ENCODE data around the gene SLC35F6. TPM values are rescaled to one million over a fixed set of nuclear protein-coding genes. Genes with fewer than 3 reads are reported as not detected.
A peak's percentile ranks its signal among the peaks of the same experiment; 100 is the strongest.
"Not testable (repeated sequence)": the region's sequence is repeated elsewhere in the genome, so short reads cannot be mapped to it uniquely, and the experiment has no call there.

The SLC35F6 gene
- total and polyA plus RNA-seq, 4 donors: 21.1 to 23.8 (median 23.3) TPM

DNA sequence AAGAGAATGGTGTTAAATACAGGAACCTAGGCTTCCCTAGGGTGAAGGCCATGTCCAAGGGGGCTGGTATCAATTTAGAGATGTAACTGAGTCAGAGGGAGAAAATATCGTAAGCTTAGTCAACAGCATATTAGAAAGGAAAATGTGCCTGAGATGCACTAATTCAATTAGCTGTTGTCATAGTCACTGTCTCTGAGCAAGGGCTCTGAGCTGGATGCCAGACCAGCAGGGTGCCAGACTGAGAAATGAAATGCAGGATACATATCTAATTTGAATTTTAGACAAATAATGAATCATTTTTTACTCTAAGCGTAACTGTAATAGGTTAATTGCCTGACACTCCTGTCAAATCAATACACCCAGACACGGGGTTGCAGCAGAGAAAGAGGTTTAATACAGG is 11.4 kb upstream of the SLC35F6 start:
- no peaks in the 10 kb centered on the region for H3K9me3 ChIP-seq (ENCODE audit: control insufficient read depth, insufficient read depth, low read length)
- WGBS (ENCODE audit: insufficient coverage): no CpG with 5 or more reads among the region's 3 CpGs
- peak in 2 of 6 donors; percentile 48 to 83 for DNase-seq (ENCODE audit: low read depth in 4 of 6, low spot score in 6 of 6)

DNA sequence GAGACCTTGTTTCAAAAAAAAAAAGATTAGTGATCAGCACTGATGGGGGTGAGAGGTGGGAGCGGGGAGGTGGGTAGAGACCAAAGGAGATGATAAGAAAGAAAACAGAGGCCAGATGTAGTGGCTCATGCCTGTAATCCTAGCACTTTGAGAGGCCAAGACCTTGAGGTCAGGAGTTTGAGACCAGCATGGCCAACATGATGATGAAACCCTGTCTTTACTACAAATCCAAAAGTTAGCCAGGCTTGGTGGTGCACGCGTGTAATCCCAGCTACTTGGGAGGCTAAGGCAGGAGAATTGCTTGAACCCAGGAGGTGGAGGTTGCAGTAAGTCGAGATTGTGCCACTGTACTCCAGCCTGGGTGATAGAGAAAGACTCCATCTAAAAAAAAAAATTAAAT is 9.5 kb upstream of the SLC35F6 start:
- 100% methylated on average over 3 of the region's 4 CpGs for WGBS (ENCODE audit: insufficient coverage)
- DNase-seq (ENCODE audit: low read depth in 4 of 6, low spot score in 6 of 6): no peak
- Histone ChIP-seq H3K36me3 (ENCODE audit: control insufficient read depth, insufficient read depth, low read length) (no peaks in the 10 kb centered on the region), H3K9me3 (ENCODE audit: control insufficient read depth, insufficient read depth, low read length) (no peaks in the 10 kb centered on the region), H3K4me3 (ENCODE audit: low read depth, low read length) (no peak overlapping the region), H3K27ac (ENCODE audit: low read depth, low read length) (no peak overlapping the region), H3K27me3 (ENCODE audit: control insufficient read depth, insufficient read depth, low read length) (no peaks in the 10 kb centered on the region), H3K4me1 (ENCODE audit: control insufficient read depth, insufficient read depth, low read length) (no peaks in the 10 kb centered on the region)

More for the DNA sequence above, 11.4 kb upstream of the SLC35F6 start:
- Histone ChIP-seq H3K4me1 (ENCODE audit: control insufficient read depth, insufficient read depth, low read length) (no peaks in the 10 kb centered on the region), H3K4me3 (ENCODE audit: low read depth, low read length) (no peak overlapping the region), H3K27ac (ENCODE audit: low read depth, low read length) (no peak overlapping the region), H3K36me3 (ENCODE audit: control insufficient read depth, insufficient read depth, low read length) (no peaks in the 10 kb centered on the region), H3K27me3 (ENCODE audit: control insufficient read depth, insufficient read depth, low read length) (no peaks in the 10 kb centered on the region)

GRCh38 chr2:26754972-26755670 is 9.0 kb upstream of the SLC35F6 start:
- H3K36me3 ChIP-seq (ENCODE audit: control insufficient read depth, insufficient read depth, low read length): no peaks in the 10 kb centered on the region
- WGBS (ENCODE audit: insufficient coverage): 56% methylated on average over 3 of the region's 4 CpGs
- H3K4me3 ChIP-seq (ENCODE audit: low read depth, low read length): no peak overlapping the region
- H3K27me3 ChIP-seq (ENCODE audit: control insufficient read depth, insufficient read depth, low read length): no peaks in the 10 kb centered on the region
- H3K27ac ChIP-seq (ENCODE audit: low read depth, low read length): no peak overlapping the region
- H3K9me3 ChIP-seq (ENCODE audit: control insufficient read depth, insufficient read depth, low read length): no peaks in the 10 kb centered on the region
- peak in 1 of 6 donors; percentile 42 for DNase-seq (ENCODE audit: low read depth in 4 of 6, low spot score in 6 of 6)
- no peaks in the 10 kb centered on the region for H3K4me1 ChIP-seq (ENCODE audit: control insufficient read depth, insufficient read depth, low read length)

GRCh38 chr2:26756337-26756736 is 7.7 kb upstream of the SLC35F6 start:
- H3K9me3 ChIP-seq (ENCODE audit: control insufficient read depth, insufficient read depth, low read length): no peaks in the 10 kb centered on the region
- no peaks in the 10 kb centered on the region for H3K27me3 ChIP-seq (ENCODE audit: control insufficient read depth, insufficient read depth, low read length)
- 83% methylated on average over 1 of the region's 5 CpGs for WGBS (ENCODE audit: insufficient coverage)
- H3K36me3 ChIP-seq (ENCODE audit: control insufficient read depth, insufficient read depth, low read length): no peaks in the 10 kb centered on the region
- H3K27ac ChIP-seq (ENCODE audit: low read depth, low read length): no peak overlapping the region
- no peak overlapping the region for H3K4me3 ChIP-seq (ENCODE audit: low read depth, low read length)
- DNase-seq (ENCODE audit: low read depth in 4 of 6, low spot score in 6 of 6): no peak
- H3K4me1 ChIP-seq (ENCODE audit: control insufficient read depth, insufficient read depth, low read length): no peaks in the 10 kb centered on the region

- Histone ChIP-seq H3K27ac (ENCODE audit: low read depth, low read length) (no peak overlapping the region), H3K4me3 (ENCODE audit: low read depth, low read length) (no peak overlapping the region), H3K36me3 (ENCODE audit: control insufficient read depth, insufficient read depth, low read length) (no peaks in the 10 kb centered on the region), H3K4me1 (ENCODE audit: control insufficient read depth, insufficient read depth, low read length) (peaks cover under 1% of the 10 kb centered on the region), H3K9me3 (ENCODE audit: control insufficient read depth, insufficient read depth, low read length) (no peaks in the 10 kb centered on the region), H3K27me3 (ENCODE audit: control insufficient read depth, insufficient read depth, low read length) (no peaks in the 10 kb centered on the region)
- DNase-seq (ENCODE audit: low read depth in 4 of 6, low spot score in 6 of 6): peak in 1 of 6 donors; percentile 21
- 86% methylated on average over 5 of the region's 6 CpGs for WGBS (ENCODE audit: insufficient coverage)
Observed at GRCh38 chr2:26757873-26758789, 6.0 kb upstream of the SLC35F6 start.

DNA sequence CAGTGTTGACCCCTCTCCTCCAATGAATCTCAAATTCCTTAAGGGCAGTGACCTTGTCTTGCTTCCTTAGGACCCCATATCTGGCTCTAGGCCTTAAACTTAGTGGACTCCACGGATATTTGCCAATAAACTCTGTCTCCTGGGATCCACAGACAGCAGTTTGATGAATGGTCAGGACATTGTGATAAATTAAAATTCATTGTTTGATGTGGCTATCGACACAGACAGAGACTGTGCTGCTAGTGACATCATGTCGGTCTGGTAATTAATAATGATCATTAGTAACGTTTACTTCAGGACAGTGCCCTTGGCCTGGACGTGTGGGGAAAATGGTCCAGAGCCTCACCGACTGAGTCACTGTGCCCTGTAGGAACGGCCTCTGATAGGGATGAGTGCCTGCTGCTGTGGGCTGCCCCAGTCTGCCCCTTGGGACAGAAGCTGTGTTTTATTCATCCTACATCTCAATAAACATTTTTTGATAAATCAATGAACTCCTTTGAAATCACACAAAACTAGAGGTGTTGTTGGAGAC is 5.2 kb upstream of the SLC35F6 start:
- H3K4me3 ChIP-seq (ENCODE audit: low read depth, low read length): no peak overlapping the region
- H3K27ac ChIP-seq (ENCODE audit: low read depth, low read length): no peak overlapping the region
- H3K4me1 ChIP-seq (ENCODE audit: control insufficient read depth, insufficient read depth, low read length): peaks cover 8% of the 10 kb centered on the region
- WGBS (ENCODE audit: insufficient coverage): 80% methylated on average over 7 of the region's 7 CpGs
- no peaks in the 10 kb centered on the region for H3K27me3 ChIP-seq (ENCODE audit: control insufficient read depth, insufficient read depth, low read length)
- H3K9me3 ChIP-seq (ENCODE audit: control insufficient read depth, insufficient read depth, low read length): no peaks in the 10 kb centered on the region
- no peak for DNase-seq (ENCODE audit: low read depth in 4 of 6, low spot score in 6 of 6)
- H3K36me3 ChIP-seq (ENCODE audit: control insufficient read depth, insufficient read depth, low read length): no peaks in the 10 kb centered on the region

- DNase-seq (ENCODE audit: low read depth in 4 of 6, low spot score in 6 of 6): no peak
- H3K9me3 ChIP-seq (ENCODE audit: control insufficient read depth, insufficient read depth, low read length): no peaks in the 10 kb centered on the region
- no peak overlapping the region for H3K4me3 ChIP-seq (ENCODE audit: low read depth, low read length)
- no peaks in the 10 kb centered on the region for H3K27me3 ChIP-seq (ENCODE audit: control insufficient read depth, insufficient read depth, low read length)
- H3K36me3 ChIP-seq (ENCODE audit: control insufficient read depth, insufficient read depth, low read length): no peaks in the 10 kb centered on the region
- WGBS (ENCODE audit: insufficient coverage): 95% methylated on average over 4 of the region's 5 CpGs
- H3K27ac ChIP-seq (ENCODE audit: low read depth, low read length): no peak overlapping the region
- peaks cover 13% of the 10 kb centered on the region for H3K4me1 ChIP-seq (ENCODE audit: control insufficient read depth, insufficient read depth, low read length)
Observed at GRCh38 chr2:26759845-26760244, 4.2 kb upstream of the SLC35F6 start.

DNA sequence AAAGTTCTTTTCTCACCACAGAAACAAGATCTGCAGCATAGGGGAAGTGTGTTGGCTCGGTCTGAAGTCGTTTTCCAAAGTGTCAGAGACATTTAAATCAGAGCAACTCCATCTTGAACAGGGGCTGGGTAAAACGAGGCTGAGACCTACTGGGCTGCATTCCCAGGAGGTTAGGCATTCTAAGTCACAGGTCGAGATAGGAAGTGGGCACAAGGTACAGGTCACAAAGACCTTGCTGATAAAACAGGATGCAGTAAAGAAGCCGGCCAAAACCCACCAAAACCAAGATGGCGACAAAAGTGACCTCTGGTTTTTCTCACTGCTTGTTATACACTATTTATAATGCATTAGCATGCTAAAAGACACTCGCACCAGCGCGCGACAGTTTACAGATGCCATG is 3.1 kb upstream of the SLC35F6 start:
- not testable (repeated sequence) for H3K4me3 ChIP-seq (ENCODE audit: low read depth, low read length); H3K9me3 ChIP-seq (ENCODE audit: control insufficient read depth, insufficient read depth, low read length); H3K36me3 ChIP-seq (ENCODE audit: control insufficient read depth, insufficient read depth, low read length); DNase-seq (ENCODE audit: low read depth in 4 of 6, low spot score in 6 of 6); H3K27ac ChIP-seq (ENCODE audit: low read depth, low read length); H3K27me3 ChIP-seq (ENCODE audit: control insufficient read depth, insufficient read depth, low read length)
- 75% methylated on average over 8 of the region's 10 CpGs for WGBS (ENCODE audit: insufficient coverage)
- H3K4me1 ChIP-seq (ENCODE audit: control insufficient read depth, insufficient read depth, low read length): peaks cover 24% of the 10 kb centered on the region

GRCh38 chr2:26763019-26763418 is 1.1 kb upstream of the SLC35F6 start:
- H3K4me1 ChIP-seq (ENCODE audit: control insufficient read depth, insufficient read depth, low read length): peaks cover 32% of the 10 kb centered on the region
- no peak overlapping the region for H3K4me3 ChIP-seq (ENCODE audit: low read depth, low read length)
- peaks cover 16% of the 10 kb centered on the region for H3K36me3 ChIP-seq (ENCODE audit: control insufficient read depth, insufficient read depth, low read length)
- no peaks in the 10 kb centered on the region for H3K27me3 ChIP-seq (ENCODE audit: control insufficient read depth, insufficient read depth, low read length)
- DNase-seq (ENCODE audit: low read depth in 4 of 6, low spot score in 6 of 6): no peak
- 90% methylated on average over 6 of the region's 10 CpGs for WGBS (ENCODE audit: insufficient coverage)
- no peaks in the 10 kb centered on the region for H3K9me3 ChIP-seq (ENCODE audit: control insufficient read depth, insufficient read depth, low read length)
- no peak overlapping the region for H3K27ac ChIP-seq (ENCODE audit: low read depth, low read length)
